HG03342 (cell line): ENCODE data around the gene BBLN.
A peak's percentile ranks its signal among the peaks of the same experiment; 100 is the strongest.
"Not testable (repeated sequence)": the region's sequence is repeated elsewhere in the genome, so short reads cannot be mapped to it uniquely, and the experiment has no call there.

ENCODE experiments used
- ATAC-seq: cut with Tn5 transposase; IDR thresholded peaks from one replicate; pipeline ENCODE4 v1.9.1; 2021; ENCODE audit warnings: mild to moderate bottlenecking, moderate library complexity; ENCODE audit not compliant: unreplicated experiment

The BBLN gene, protein sequence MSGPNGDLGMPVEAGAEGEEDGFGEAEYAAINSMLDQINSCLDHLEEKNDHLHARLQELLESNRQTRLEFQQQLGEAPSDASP

GRCh38 chr9:128159784-128160602 is at the start of gene BBLN:
TSS of gene BBLN (plus strand) at chr9:128160265. CDS start at chr9:128160408, 143 bp downstream.
- ATAC-seq: peak; percentile 68

GRCh38 chr9:128111726-128112125 is 48.3 kb upstream of the BBLN start:
- not testable (repeated sequence) for ATAC-seq

- ATAC-seq: no peak
These were observed 46.3 kb upstream of the BBLN start for GRCh38 chr9:128113526-128114325.

- ATAC-seq: no peak
These were observed 45.5 kb upstream of the BBLN start for GRCh38 chr9:128114326-128115186.

- no peak for ATAC-seq
These were observed 44.6 kb upstream of the BBLN start for GRCh38 chr9:128115187-128116103.

GRCh38 chr9:128116104-128117083 is 43.7 kb upstream of the BBLN start:
- ATAC-seq: no peak

DNA sequence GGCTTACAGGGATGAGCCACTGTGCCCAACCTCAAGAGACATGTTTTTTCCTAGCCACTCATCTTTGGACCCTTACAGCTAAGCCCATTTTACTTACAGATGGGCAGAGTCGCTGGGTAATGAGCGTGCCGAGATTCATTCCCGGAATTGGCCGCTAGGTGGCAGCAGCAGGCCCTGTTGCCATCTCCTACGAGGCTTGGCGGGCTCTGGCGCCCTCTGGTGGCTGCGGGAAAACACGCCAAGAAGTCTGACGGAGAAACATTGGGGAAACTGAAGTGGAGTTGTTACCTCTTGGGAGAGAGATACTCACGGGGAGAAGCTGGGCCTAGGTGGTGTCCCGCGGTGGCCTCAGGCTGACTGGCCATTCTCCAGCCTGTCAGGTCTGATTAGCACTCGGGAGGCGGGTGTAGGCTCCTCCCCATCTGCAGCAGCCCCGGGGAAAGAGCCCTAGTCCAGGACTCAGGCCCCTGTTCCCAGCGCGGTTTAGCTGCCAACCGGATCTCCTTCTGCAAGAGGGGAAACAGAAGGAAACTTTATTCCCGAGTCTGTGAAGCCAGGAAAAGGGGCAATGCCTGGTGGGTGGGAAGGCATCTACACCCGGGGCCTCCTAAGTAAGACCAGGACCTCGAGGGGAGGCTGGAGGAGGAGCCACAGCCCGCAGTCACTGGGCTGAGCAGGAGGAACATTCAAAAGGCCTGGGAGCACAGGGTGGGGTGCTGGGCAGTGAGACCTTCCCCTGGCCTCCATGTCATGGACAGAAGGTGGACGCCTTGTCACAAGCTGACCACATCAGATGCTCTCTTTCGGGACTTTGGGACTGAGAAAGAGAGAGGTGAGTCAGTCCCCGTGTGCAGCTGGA is 42.2 kb upstream of the BBLN start:
- ATAC-seq: peak; percentile 53

DNA sequence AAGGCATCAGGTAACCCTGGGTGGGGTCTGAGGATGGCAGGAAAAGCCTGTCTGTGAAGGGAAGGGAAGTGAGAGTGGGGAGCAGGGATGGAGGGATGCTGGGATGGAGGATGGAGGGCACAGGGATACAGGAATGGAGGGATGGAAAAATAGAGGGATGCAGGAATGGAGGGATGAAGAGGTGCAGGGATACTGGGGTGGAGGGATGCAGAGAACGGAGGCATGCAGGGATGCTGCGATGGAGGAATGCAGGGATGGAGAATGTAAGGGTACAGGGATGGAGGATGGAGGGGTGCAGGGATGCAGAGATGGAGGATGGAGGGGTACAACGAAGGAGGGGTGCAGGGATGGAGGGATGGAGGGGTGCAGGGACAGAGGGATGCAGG is 41.6 kb upstream of the BBLN start:
- ATAC-seq: no peak

GRCh38 chr9:128118971-128119665 is 40.9 kb upstream of the BBLN start:
- ATAC-seq: no peak

- no peak for ATAC-seq
These were observed 39.9 kb upstream of the BBLN start for GRCh38 chr9:128120061-128120740.

- no peak for ATAC-seq
These were observed 39.2 kb upstream of the BBLN start for GRCh38 chr9:128120741-128121465.

DNA sequence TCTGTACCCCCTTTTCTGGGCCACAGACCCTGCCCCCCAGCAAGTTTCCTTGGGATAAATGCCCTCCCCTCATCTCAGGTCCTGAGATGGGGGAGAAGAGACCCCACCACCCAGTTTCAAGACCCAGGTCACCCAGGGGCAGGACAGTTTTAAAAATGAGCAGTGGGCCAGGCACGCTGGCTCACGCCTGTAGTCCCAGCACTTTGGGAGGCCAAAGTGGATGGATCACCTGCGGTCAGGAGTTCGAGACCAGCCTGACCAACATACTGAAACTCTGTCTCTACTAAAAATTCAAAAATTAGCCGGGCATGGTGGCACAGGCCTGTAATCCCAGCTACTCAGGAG is 38.6 kb upstream of the BBLN start:
- no peak for ATAC-seq

- ATAC-seq: no peak
These were observed 37.9 kb upstream of the BBLN start for GRCh38 chr9:128121924-128122808.

- no peak for ATAC-seq
These were observed 37.3 kb upstream of the BBLN start for GRCh38 chr9:128122809-128123175.

GRCh38 chr9:128123451-128124080 is 36.5 kb upstream of the BBLN start:
- no peak for ATAC-seq
